Stimulated activated CD4-positive, alpha-beta T cell treated with anti-CD3 and anti-CD28 coated beads, Interleukin-15, amount 100 ng/mL, for 1 hour (primary cell): ENCODE measurements around the gene HK3.
"Not testable (repeated sequence)": the region's sequence is repeated elsewhere in the genome, so short reads cannot be mapped to it uniquely, and the experiment has no call there.

Experiments
- DNase-seq, 2 donors: peaks; one replicate each; pipeline ENCODE4 v3.0.0-alpha.2; 2020; ENCODE audit warnings: low read depth in 1 of 2, low spot score in 1 of 2

HK3 gene

DNA sequence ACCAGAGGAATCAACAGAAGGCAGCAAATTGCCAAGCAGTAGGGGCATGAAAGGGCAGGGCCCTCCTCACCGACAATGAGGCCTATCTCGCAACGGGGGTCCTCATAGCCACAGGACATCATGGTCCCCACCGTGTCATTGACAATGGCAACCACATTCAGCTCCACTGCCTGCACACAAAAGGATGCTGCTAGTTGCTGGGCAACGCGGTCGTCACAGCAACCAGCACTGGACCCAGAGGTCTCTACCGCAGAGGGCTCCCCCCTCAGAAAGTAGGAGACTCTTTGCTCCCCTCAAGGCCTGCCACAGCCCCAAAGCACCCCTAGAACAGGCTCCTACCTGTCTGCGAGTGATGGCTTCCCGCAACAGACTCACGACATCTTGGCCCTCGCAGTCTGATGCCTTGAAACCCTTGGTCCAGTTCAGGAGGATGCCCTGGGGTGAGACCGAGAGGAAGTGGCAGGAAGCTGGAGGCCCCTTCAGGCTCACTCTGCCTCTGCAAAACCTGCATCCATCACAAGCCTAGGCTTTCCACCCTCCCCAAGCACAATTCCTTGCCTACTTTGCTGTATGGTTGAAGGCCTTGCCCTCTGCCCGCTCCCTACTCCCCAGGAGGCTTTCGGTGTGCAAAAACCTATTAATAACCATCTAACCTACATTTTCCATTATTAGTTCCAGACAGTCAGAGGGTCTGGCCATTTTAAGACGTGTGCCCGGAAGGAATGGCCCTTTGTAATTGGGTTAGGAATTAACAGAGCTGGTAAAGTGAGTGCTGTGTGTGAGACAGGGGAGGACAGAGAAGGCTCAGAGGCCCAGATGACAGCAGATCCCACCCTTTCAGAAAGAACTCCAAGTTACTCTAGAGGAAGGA, 15.2 kb downstream of the HK3 start:
- no peak for DNase-seq

DNA sequence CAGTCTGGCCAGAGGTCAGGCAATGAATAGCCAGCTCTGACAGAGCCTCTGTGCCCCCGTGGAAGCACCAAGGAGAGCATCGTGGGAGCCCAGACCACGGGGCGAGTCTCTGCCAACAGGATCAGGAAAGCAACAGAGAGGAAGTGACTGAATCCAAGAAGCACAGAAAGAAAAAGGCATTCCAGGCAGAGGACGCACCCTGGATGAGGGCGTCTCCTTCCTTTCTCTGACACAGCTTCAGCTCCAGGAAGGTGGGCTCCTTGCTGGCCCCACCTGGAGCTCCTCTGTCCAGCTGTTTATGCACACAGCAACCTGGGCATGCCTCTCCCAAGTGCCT, 16.6 kb downstream of the HK3 start:
- DNase-seq: no peak

DNA sequence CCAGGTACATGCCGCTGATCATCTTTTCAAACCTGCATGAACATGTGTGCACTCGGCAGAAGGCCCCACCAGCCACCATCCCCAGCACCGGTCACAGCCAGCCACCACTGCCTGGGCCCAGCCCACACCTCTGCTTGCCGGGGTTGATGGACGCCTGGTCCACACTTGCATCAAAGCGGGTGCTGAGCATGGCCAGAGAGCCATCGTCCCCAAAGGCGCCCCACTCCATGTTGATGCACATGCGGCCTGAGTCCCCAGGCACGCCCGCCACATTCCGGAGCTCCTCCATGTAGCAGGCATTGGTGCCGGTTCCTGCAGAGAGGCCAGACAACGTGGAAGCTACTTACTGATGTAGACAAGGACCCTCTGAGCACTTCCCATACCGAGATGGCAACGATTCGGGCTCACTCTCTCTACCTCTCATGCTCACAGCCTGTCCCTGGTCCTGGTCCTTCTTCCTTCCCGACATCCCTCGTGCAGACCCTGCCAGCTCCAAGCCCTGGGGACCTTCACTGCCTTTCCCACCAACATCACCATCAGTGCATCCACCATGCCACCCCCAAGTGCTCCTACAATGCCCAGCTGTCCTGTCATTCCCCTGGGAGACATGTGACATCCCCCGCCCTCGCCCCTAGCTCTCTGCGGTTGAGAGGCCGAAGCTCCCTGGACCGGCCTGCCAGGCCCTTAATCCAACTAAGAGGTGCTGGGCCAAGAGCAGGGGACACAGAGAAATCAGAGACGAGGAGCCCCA, 17.2 kb downstream of the HK3 start:
- DNase-seq: no peak

DNA sequence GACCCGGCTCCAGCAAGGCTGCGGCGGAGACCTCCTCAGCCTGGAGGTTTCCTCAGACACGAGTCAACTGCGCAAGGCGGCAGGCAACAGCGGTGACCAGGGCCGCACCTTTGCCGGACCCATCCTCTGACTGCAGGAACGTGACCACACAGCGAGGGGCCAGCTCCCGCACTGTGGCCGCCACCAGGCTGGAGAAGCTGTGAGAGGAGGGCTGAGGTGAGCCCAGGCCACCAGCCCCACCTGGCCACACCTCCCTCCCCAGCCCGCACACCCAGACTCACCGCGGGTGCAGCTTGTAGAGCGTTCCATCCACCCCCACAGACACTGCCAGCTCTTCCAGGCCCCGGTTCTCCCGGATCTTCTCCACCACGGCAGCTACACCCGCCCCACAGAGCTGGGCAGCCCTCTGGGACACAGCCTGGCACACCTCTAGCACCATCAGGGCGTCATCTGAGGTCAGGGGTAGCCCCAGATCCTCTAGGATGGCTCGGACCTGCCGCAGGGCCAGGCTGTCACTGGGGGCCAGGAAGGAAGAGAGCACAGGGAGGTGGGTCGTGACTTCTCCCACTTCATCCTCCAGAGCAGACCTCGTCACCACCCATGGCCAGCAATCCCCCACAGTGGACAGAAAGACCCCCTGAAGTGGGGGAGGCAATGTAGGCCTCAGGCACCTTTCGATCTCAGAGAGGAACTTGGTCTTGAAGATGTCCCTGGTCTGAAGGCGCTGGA, 18.0 kb downstream of the HK3 start:
- DNase-seq: no peak

DNA sequence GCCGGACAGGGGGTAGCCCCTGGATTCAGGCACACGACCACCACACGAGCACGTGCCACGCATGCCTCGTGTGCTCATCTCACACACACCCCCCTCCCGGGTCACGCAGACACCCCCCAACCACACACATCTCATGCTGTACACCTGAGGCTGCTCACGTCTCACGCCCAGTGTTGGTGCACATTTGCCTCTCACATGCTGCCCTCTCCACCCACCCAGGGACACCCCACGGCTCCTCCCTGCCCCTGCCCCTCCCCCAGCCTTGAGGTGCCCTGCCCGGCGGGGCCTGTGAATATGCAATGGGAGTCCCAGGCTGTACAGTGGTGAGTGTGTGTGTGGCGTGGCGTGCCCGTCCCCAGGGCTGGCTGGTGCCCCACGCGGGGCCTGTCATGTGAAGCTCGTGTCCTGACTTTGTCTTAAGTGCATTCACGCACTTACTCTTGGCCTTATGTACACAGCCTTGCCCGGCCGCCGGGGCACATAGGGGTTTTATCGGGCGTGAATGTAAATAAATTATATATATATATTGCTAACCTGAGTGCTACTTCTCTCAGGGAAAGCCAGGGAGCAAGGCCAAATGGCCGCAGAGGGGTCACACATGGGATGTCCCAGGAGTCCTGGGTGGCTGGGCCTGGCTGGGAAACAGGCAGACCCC, 18.7 kb downstream of the HK3 start:
- DNase-seq: no peak

DNA sequence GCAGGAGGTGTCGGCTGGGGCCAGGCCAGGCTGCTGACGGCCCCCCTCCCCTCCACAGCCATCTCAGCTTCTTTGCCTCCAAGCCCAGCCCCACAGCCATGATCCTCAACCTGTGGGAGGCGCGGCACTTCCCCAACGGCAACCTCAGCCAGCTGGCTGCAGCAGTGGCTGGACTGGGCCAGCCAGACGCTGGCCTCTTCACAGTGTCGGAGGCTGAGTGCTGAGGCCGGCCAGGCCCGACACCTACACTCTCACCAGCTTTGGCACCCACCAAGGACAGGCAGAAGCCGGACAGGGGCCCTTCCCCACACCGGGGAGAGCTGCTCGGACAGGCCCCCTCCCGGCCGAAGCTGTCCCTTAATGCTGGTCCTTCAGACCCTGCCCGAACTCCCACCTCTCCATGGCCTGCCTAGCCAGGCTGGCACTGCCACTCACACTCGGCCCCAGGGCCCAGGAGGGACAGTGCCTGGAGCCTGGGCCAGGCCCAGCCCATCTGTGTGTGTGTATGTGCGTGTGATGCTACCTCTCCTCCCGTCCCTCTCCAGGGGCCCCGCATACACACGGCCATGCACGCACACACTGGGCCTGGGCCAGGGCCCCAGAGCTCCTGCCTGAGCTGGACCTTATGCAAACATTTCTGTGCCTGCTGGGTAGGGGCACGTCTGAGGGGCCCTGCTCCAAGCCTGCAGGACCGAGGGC, 19.3 kb downstream of the HK3 start:
- no peak for DNase-seq

DNA sequence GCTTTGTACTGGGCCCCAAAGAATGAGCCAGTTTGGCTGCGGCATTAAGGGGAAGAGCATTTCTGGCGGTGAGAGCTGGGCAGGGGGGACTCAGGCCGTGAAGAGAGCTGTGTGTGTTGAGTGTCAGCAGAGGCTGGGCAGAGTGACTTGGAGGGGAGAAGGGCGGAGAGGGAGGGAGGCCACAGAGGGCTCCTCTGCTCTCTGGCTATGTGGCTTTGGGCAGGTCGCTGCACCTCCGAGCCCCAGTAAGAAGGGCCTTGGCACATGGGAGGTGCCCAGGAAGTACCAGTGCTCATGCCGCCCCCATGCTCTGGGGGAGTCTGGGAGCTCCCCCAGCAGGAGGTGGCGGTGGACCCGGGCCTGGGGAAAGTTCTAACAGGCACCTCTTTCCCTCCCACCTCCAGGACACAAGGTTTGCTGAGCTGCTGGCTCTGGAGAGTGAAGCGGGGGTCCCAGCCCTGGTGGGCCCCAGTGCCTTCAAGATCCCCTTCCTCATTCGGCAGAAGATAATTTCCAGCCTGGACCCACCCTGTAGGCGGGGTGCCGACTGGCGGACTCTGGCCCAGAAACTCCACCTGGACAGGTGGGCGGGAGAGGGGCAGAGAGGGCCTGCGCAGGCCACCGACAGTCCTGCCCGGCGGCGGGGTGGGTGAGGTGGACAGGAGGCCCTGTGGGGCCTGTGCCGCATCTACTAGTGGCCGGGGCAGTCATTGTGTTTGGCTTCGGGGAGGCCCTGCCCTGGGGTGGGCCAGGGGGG, 20.1 kb downstream of the HK3 start:
- no peak for DNase-seq

DNA sequence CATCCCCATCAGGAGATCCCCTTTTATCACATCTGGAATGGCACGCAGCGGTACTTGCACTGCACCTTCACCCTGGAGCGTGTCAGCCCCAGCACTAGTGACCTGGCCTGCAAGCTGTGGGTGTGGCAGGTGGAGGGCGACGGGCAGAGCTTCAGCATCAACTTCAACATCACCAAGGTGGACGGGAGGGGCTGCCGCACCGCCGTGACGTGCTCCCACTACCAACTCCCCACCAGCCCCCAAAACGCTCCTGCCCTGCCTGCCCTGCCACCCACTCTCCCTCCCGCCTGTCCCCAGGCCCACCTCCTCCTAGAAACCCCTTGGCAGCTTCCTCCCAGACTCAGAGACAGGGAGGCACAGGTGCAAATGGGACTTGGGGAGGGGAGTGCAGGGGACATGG, 20.7 kb downstream of the HK3 start:
- DNase-seq: no peak

DNA sequence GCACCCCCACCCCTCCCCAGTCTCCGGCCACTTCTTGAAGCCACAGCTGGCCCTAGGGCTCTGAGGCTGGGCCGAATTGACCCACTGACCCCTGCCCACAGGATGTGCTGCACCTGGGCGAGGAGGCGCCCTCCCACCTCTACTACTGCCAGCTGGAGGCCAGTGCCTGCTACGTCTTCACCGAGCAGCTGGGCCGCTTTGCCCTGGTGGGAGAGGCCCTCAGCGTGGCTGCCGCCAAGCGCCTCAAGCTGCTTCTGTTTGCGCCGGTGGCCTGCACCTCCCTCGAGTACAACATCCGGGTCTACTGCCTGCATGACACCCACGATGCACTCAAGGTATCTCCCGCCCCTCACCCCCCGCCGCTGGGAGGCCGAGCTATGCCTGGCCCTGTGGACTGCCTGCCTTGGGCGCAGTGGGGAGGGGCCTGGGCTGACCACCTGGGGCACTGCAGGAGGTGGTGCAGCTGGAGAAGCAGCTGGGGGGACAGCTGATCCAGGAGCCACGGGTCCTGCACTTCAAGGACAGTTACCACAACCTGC, 21.3 kb downstream of the HK3 start:
- no peak for DNase-seq

DNA sequence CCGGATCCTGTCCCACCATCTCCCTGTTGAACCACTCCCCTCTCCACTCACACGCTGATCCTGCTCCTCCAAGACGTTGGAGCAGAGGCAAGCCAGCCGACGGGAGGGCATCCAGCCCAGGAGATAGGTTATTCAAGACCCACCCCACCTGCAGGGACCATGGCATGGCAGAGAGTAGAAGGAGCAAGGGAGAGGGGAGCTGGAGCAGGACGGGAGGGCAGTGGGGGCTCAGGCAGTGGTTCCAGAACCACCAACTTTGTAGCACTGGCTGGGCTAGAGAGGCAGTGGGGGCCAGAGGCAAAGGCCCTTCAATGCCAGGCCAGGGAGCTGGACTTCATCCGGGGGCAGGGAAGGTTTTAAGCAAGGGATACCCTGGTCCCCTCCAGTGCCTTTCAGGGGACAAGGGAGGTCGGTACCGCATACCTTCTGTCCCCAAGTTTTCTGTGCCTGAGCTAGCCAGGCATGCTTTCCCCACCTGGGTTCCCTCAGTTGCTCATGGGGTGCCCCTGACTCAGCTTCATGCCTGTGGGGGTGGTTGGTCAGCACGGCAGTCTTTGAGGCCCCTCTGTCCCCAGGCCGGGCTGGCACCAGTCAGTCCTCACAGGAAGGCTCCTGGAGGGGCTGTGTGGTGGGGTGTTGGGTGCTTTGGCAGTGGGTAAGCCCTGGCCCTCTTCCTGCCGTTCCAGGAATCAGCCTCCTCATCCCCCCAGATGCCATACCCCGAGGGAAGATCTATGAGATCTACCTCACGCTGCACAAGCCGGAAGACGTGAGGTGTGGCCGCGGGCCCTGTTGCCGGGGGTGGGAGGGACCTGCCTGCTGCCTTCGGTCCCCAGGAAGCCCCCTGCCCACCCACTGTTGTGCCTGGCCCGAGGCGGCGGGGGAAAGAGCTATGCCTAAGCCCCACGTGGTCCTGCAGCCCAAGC, 22.4 kb downstream of the HK3 start:
- no peak for DNase-seq

DNA sequence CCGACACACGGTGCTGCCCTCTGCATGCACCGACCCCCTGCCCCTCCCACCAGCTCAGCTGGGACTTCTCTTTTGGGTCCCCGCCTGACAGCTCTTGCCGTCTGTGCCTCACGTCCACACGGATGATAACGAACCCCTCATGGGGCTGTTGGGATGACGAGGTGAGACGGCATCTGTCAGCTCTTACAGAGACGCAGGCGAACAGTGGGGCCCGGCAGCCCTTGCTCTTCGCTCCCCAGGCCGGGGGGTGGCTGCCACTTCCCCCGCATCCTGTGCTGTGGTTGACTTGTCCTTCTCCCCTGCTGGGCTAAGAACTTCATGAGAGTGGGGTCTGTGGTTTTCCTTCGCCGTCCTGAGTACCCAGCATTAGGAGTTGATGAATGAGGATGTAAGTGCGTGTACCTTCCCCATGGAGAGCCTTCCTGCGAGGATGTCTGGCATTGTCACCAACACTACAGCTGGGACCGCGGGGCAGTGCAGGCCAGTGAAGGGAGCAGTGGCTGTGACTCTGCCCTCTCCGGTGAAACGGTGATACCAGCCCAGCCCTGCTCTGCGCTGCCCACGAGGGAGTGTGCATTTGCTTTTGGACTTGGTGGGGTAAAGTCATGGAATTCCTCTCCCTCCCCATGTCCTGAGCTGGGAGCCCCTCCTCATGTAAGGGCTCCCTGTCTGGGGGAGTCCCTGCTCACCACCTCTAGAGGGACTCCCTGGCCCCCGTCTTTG, 23.2 kb downstream of the HK3 start:
- no peak for DNase-seq

DNA sequence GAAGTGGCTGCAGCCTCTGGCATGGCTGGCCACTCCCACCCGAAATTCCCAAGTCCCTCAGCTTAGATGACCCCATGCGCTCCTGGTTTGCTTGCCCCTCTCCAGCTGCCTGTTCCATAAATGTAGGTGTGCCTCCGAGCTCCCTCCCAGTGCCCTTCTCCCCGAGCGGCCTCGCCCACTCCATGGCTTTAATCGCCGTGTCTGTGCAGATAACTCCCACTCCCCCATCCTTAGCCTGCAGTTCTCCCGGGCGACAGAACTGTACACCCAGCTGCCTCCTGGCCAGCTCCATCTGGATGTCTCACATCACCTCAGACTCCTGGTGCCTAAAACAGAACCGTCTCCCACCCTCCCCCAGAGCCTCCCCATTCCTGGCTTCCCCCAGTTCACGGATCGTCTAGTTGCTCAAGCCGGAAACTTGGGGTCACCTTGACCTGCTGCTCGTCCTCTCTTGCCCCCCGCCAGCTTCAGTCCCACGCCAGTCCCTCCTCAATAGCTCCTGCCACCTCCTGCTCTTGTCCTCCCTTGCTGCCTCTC, 24.1 kb downstream of the HK3 start:
- no peak for DNase-seq

DNA sequence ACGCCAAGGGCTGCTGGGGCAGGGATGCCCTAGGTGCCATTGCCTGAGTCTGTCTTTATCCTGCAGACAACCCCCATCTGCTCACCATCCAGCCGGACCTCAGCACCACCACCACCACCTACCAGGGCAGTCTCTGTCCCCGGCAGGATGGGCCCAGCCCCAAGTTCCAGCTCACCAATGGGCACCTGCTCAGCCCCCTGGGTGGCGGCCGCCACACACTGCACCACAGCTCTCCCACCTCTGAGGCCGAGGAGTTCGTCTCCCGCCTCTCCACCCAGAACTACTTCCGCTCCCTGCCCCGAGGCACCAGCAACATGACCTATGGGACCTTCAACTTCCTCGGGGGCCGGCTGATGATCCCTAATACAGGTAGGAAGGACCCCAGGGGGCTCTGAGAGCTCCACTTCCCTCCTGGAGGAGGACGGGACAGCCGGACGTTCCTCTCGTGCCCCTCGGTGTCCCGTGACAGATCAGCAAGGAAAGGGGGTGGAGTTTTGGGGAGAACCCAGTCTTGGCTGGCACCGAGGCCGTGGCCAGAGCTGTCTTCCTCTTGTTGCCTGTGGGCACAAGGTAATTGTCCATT, 24.9 kb downstream of the HK3 start:
- DNase-seq: no peak

DNA sequence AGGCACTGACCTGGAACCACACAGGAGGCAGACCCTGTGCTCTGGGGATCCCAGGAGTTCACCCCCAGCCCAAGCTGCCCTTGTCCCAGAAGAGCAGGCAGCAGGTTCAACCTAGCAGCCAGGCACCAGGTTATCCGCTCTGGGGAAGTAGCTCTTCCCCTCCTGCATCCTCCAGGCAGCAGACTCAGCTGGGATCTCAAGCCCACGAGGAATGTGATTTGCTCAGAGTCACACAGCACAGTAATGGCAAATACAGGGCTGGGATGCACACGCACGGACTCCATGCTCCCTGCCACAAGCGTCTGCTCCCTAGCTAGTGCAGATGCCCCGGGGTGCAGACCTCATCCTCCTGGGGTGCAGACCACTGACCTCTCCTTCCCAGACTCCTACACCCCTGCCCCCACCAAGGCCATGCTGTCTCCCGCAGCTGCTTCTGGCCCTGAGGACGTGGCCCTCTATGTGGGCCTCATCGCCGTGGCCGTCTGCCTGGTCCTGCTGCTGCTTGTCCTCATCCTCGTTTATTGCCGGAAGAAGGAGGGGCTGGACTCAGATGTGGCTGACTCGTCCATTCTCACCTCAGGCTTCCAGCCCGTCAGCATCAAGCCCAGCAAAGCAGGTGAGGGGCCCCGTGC, 25.5 kb downstream of the HK3 start:
- DNase-seq: no peak

DNA sequence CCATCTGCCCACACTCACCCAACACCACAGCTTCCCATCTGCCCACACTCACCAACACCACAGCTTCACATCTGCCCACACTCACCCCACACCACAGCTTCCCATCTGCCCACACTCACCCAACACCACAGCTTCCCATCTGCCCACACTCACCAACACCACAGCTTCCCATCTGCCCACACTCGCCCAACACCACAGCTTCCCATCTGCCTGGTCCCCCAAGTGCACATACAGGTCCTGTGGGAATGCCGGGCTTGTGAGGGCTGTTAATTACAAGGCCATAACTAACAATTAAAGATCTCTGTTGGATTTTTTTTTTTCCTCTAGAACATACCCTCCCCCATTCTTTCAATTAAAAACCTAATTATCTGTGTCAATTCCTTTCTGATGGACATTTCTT, 26.1 kb downstream of the HK3 start:
- not testable (repeated sequence) for DNase-seq

DNA sequence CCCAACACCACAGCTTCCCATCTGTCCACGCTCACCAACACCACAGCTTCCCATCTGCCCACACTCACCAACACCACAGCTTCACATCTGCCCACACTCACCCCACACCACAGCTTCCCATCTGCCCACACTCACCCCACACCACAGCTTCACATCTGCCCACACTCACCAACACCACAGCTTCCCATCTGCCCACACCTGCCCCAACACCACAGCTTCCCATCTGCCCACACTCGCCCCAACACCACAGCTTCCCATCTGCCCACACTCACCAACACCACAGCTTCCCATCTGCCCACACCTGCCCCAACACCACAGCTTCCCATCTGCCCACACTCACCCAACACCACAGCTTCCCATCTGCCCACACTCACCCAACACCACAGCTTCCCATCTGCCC, 26.6 kb downstream of the HK3 start:
- DNase-seq: not testable (repeated sequence)

DNA sequence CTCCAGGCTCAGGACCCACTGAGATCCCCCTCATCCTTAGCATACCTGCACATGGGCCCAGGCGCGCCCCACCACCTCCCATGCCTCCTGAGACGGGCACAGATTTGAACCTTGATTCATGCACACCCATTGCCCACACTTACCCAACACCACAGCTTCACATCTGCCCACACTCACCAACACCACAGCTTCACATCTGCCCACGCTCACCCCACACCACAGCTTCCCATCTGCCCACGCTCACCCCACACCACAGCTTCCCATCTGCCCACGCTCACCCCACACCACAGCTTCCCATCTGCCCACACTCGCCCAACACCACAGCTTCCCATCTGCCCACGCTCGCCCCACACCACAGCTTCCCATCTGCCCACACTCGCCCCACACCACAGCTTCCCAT, 28.5 kb downstream of the HK3 start:
- not testable (repeated sequence) for DNase-seq
